ENCODE measurements around the gene SMLR1. TPM values are rescaled to one million over a fixed set of nuclear protein-coding genes. Genes with fewer than 3 reads are reported as not detected.
A peak's percentile ranks its signal among the peaks of the same experiment; 100 is the strongest.

SMLR1 gene
- total RNA-seq, 1 donor = not detected

DNA sequence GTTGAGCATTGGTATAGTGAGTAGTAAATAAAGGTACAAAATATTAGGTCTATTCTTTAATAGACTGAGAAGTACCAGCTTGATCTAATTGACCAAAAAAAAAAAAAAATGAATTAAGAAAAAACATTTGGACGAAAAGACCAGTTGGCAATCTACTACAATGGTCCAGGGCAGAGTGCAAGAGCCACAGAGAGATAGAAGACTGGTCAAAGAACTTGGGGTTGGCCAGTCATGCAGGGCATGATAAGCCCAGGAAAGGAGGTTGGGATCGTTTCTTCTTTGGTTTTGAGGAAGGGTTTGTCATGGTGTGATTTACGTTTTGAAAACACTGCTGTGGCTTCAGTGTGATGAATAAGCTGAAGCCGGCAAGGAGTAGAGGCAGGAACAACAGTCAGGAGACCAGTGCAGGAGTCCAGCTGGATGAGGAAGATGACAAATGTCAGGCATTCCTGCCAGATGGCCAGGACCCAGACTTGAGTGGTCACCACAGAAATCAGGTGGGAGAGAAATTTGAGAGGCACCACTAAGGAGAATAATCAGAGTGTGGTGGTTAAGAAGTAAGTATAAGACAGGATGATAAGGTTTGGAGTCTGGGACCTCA lies 14.0 kb downstream of the SMLR1 start:
- DNase-seq (ENCODE audit: low read depth) = peak; percentile 69
- TF ChIP-seq, protein P1, sequence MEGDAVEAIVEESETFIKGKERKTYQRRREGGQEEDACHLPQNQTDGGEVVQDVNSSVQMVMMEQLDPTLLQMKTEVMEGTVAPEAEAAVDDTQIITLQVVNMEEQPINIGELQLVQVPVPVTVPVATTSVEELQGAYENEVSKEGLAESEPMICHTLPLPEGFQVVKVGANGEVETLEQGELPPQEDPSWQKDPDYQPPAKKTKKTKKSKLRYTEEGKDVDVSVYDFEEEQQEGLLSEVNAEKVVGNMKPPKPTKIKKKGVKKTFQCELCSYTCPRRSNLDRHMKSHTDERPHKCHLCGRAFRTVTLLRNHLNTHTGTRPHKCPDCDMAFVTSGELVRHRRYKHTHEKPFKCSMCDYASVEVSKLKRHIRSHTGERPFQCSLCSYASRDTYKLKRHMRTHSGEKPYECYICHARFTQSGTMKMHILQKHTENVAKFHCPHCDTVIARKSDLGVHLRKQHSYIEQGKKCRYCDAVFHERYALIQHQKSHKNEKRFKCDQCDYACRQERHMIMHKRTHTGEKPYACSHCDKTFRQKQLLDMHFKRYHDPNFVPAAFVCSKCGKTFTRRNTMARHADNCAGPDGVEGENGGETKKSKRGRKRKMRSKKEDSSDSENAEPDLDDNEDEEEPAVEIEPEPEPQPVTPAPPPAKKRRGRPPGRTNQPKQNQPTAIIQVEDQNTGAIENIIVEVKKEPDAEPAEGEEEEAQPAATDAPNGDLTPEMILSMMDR (IDR thresholded peaks at IDR 0.05; ENCODE audit: insufficient read depth, low read length) = no peak
- no peak overlapping the region for H3K4me3 ChIP-seq (ENCODE audit: low read depth, low read length)

DNA sequence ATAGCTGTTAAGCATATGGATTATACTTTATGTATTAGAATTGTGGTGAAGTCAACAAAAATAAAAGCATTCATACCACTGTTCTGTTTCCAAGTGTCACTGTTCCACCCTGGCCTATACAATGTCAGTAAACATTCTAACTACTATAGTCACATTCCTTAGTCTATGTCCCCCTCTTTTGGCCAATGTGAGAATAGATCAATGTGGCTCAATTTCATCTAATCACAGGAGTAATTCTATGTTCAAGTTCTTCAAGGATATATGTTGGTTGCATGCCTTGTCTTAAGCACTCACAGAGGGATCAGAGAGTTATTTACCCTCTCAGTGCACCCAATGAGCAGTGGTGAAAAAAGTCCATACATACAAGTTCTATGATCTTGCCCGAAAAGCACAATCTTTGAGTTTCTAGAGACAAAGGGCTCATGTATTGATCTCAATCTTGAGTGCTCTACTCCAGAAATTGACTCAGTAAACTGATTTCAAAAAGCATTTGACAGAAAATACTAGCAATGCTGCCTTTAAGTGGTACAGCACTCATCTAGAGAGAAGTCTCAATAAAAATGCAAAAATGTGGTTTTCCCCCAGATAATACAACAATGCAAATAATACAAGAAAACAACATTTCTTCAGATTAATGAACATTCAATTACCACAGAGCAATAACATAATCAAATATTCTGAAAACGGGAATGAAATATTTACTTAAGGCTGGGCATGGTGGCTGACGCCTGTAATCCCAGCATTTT lies 16.5 kb downstream of the SMLR1 start:
- no peak overlapping the region for H3K4me3 ChIP-seq (ENCODE audit: low read depth, low read length)
- DNase-seq (ENCODE audit: low read depth) = peak; percentile 70
- TF ChIP-seq, protein P1 (IDR thresholded peaks at IDR 0.05; ENCODE audit: insufficient read depth, low read length) = peak; percentile 54

DNA sequence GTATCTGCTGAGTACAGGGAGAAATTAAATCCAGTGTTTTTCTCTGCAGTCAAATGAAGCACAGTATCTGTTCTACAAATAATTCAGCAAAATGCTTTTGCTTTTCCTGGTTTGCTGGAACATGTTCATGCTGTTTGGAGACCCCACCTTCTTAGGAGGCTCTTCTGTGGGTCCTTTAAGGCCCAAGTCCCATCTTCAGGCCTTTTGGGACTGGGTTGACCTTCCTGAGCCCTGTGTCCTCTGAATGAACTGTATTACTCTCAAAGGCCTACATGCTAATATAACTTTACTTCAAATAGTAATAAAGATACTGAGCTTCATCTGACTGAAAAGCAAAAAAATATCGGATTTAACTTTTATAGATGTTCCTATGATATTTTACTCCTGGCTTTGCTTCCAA lies 19.3 kb downstream of the SMLR1 start:
- DNase-seq (ENCODE audit: low read depth) = no peak
- no peak overlapping the region for H3K4me3 ChIP-seq (ENCODE audit: low read depth, low read length)
- TF ChIP-seq, protein P1 (IDR thresholded peaks at IDR 0.05; ENCODE audit: insufficient read depth, low read length) = no peak

DNA sequence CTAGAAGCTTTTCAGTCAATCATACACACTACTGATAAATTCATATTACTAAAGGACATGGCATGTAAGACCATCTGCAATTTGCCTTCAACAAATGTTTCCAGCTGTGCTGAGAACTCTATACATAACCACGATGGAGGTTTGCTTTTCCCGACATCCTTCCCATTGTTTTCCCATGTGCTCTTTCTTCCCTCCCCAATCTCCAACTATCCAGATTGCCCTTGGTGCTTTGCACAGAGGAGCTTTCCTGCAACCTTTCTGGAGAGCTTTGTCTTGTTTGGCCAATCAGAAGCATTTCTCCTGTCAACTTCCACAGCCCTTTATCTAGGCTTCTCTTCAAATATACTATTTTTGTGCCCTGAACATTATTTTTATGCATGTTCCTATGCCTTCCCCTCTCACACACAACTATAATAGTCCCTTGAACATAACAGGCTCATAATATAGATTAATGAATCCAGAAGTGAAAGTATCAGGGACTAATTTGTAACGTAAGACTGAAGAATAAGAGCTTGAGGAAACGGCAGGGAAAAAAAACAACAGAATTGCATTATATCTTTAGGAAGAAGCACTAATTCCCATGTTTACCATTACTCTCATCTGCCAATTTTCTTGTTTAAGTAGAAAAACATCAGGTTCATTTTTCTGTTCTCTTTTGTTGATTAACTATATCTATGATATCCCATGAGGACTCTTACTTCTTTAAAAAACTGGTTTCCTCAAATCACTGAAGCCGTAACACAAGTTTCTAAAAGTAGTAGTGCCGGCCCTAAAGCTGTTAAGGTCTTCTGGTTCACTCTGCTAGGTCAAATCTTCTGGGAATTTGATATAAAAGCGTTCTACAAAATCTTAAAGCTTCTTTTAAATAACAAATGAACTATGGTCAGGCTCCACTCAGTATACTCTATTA lies 20.1 kb downstream of the SMLR1 start:
- DNase-seq (ENCODE audit: low read depth) = peak; percentile 15
- TF ChIP-seq, protein P1 (IDR thresholded peaks at IDR 0.05; ENCODE audit: insufficient read depth, low read length) = no peak

DNA sequence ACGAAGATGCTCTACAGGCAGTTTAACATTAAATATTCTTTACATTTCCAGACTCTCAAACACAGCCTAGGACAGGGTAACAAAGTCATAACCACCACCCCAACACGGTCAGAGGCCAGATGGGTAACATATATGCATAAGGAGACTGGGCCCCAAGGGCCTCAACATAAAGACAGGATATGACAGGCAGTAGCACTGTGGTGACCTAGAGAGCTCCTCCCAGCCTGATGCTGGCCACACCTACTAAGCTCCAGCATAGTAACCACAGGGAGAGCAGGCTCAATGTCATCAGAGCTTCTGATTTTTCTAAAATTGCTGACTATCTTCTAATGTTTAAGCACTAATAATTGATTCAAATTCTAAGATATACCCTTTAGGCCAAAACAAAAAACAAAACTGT lies 21.7 kb downstream of the SMLR1 start:
- DNase-seq (ENCODE audit: low read depth) = no peak
- TF ChIP-seq, protein P1 (IDR thresholded peaks at IDR 0.05; ENCODE audit: insufficient read depth, low read length) = no peak
- no peak overlapping the region for H3K4me3 ChIP-seq (ENCODE audit: low read depth, low read length)

More for the DNA sequence above, 20.1 kb downstream of the SMLR1 start:
- no peak overlapping the region for H3K4me3 ChIP-seq (ENCODE audit: low read depth, low read length)

DNA sequence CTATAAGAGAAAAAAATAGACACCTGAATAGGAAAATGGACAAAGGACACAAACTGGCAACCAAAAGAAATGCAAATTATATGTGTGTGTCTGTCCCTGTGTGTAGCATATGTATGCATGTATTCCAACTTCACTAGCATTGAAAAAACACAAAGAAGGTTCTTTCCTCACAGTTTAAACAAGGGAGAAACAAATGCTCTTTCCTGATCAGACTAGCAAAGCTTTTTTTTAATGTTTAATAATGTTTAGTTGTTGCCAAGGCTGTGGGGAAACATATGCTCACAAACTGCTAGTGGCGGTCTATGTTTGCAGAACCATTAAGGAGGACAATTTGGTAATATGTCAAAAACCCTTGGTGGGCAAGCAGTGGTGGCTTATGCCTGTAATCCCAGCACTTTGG lies 22.4 kb downstream of the SMLR1 start:
- no peak for DNase-seq (ENCODE audit: low read depth)
- TF ChIP-seq, protein P1 (IDR thresholded peaks at IDR 0.05; ENCODE audit: insufficient read depth, low read length) = no peak
- H3K4me3 ChIP-seq (ENCODE audit: low read depth, low read length) = no peak overlapping the region

All from fibroblast of the aortic adventitia (primary cell).